ENCODE results near the gene LDLRAP1. TPM values are rescaled to one million over a fixed set of nuclear protein-coding genes. Genes with fewer than 3 reads are reported as not detected.
"Not testable (repeated sequence)": the region's sequence is repeated elsewhere in the genome, so short reads cannot be mapped to it uniquely, and the experiment has no call there.

LDLRAP1 gene
- total and polyA plus RNA-seq, 7 donors = 5.6 to 12.9 (median 10.5) TPM

DNA sequence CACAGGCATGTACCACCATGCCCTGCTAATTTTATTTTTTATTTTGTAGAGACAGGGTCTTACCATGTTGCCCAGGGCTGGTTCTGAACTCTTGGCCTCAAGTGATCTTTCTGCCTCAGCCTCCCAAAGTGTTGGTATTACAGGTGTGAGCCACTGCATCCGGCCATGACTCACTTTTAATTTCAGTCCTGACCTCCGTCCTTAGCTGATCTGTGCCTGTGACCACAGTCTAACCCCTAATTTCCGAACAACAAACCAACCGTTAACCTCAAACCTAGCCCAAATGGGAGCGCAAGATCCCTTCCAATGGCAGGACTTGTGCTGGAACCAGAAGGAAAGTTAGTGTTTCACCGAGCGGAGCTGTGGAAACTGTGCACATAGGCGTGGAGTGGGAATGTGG, 43.9 kb downstream of the LDLRAP1 start:
- Histone ChIP-seq H3K27ac (no peak overlapping the region), H3K4me1 (peaks cover 18% of the 10 kb centered on the region), H3K4me3 (no peak overlapping the region), H3K27me3 (ENCODE audit: insufficient read depth in 3 of 3, low read length in 2 of 3) (no peaks in the 10 kb centered on the region), H3K9me3 (no peaks in the 10 kb centered on the region), H3K36me3 (ENCODE audit: insufficient read depth in 1 of 2, low read depth in 1 of 2) (no peaks in the 10 kb centered on the region)
- WGBS, 3 donors = 89 to 96% (median 95%) methylated on average over 8 of the region's 8 CpGs
- intact Hi-C loops (cut with DNase I) = no loop called here
- DNase-seq (no peak), ATAC-seq (no peak)
- TF ChIP-seq, protein P1, sequence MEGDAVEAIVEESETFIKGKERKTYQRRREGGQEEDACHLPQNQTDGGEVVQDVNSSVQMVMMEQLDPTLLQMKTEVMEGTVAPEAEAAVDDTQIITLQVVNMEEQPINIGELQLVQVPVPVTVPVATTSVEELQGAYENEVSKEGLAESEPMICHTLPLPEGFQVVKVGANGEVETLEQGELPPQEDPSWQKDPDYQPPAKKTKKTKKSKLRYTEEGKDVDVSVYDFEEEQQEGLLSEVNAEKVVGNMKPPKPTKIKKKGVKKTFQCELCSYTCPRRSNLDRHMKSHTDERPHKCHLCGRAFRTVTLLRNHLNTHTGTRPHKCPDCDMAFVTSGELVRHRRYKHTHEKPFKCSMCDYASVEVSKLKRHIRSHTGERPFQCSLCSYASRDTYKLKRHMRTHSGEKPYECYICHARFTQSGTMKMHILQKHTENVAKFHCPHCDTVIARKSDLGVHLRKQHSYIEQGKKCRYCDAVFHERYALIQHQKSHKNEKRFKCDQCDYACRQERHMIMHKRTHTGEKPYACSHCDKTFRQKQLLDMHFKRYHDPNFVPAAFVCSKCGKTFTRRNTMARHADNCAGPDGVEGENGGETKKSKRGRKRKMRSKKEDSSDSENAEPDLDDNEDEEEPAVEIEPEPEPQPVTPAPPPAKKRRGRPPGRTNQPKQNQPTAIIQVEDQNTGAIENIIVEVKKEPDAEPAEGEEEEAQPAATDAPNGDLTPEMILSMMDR (IDR thresholded peaks at IDR 0.05) = no peak

DNA sequence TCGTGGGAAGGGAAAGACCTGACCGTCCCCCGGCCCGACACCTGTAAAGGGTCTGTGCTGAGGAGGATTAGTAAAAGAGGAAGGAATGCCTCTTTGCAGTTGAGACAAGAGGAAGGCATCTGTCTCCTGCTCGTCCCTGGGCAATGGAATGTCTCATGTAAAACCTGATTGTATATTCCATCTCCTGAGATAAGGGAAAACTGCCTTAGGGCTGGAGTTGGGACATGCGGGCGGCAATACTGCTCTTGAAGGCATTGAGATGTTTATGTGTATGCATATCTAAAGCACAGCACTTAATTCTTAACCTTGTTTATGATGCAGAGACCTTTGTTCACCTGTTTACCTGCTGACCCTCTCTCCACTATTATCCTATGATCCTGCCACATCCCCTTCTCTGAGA, 44.8 kb downstream of the LDLRAP1 start:
- ATAC-seq; H3K27ac ChIP-seq; DNase-seq; H3K9me3 ChIP-seq; intact Hi-C loops (cut with DNase I); H3K27me3 ChIP-seq (ENCODE audit: insufficient read depth in 3 of 3, low read length in 2 of 3); H3K4me3 ChIP-seq; H3K36me3 ChIP-seq (ENCODE audit: insufficient read depth in 1 of 2, low read depth in 1 of 2): not testable (repeated sequence)
- H3K4me1 ChIP-seq = peaks cover 18% of the 10 kb centered on the region
- 81 to 97% (median 89%) methylated on average over 6 to 7 of the region's 7 CpGs for WGBS, 3 donors

DNA sequence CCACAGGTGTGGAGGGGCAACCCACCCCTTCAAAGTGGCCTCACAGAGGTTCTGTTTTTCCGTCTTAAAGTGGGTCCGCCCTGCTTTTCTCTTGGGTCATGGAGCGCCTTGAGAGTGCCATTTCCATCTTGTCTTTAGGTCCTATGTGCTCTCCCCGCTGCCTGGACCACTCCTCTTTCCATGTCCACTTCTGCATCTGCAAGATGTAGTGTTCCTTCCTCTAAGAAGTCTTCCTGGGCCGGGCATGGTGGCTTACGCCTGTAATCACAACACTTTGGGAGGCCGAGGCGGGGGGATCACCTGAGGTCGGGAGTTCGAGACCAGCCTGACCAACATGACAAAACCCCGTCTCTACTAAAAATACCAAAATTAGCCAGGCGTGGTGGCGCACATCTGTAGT, 45.4 kb downstream of the LDLRAP1 start:
- H3K27me3 ChIP-seq (ENCODE audit: insufficient read depth in 3 of 3, low read length in 2 of 3); H3K27ac ChIP-seq; ATAC-seq; H3K36me3 ChIP-seq (ENCODE audit: insufficient read depth in 1 of 2, low read depth in 1 of 2); DNase-seq; intact Hi-C loops (cut with DNase I); H3K4me3 ChIP-seq; H3K9me3 ChIP-seq: not testable (repeated sequence)
- 97 to 99% (median 97%) methylated on average over 13 of the region's 13 CpGs for WGBS, 3 donors
- peaks cover 18% of the 10 kb centered on the region for H3K4me1 ChIP-seq

DNA sequence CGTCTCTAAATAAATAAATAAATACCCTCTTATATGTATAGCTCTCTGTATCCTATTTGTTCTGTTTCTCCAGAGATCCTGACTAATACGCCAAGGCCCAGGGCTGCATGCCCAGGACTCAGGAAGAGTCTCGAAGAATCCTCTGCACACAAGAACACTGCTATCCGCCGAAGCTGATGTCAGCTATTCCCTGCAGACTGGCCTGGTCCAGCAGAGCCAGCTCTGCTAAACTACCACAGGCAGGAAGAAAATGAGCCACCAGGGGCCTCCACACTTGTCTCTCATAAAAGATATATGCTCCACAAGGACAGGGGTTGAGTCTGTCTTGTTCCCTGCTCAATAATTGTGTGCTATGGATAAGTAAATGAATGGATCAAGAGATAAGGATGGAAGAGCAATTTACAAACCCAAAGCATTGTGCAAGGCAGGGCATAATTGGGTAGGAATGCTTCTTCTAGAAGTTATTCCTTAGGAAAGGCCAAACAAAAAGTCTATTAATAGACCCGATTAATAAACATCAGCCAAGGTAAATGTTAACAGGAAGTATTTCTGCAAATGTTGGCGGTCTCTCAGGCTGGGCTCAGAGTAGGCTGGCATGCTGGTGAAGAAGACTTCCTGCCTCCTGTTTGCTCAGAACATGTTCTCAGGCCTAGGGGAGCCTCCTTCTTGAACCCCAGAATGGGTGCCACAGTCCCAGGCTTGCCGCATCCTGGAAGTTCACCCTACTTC, 46.9 kb downstream of the LDLRAP1 start:
- H3K27ac ChIP-seq = no peak overlapping the region
- no peaks in the 10 kb centered on the region for H3K9me3 ChIP-seq
- WGBS, 3 donors = 59 to 73% (median 71%) methylated on average over 8 of the region's 8 CpGs
- no peak overlapping the region for H3K4me3 ChIP-seq
- H3K27me3 ChIP-seq (ENCODE audit: insufficient read depth in 3 of 3, low read length in 2 of 3) = no peaks in the 10 kb centered on the region
- TF ChIP-seq, protein P1 (IDR thresholded peaks at IDR 0.05) = no peak
- peak; percentile 34 to 57 (median 55) for ATAC-seq
- no peaks in the 10 kb centered on the region for H3K36me3 ChIP-seq (ENCODE audit: insufficient read depth in 1 of 2, low read depth in 1 of 2)
- intact Hi-C loops (cut with DNase I) = no loop called here
- H3K4me1 ChIP-seq = peaks cover 5% of the 10 kb centered on the region
- DNase-seq = peak; percentile 47 to 74

DNA sequence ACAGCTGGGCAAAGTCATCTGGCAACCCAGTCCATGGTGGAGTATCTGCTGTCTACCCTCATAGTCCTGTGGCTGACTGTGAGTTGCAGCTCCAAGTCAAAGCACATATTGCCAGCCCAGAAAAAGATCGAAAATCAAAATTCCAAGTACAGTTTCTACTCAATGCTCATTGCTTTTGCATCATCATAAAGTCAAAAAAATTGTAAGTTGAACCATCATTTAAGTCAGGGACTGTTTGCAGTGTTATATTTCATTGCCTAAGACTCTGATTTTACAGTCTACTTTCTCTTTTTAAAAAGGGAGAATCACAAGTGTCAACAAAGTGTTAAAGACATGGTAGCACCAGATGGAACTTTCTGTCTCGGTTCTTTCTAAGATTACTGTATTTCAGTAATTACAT, 50.5 kb downstream of the LDLRAP1 start:
- Histone ChIP-seq H3K4me3 (no peak overlapping the region), H3K36me3 (ENCODE audit: insufficient read depth in 1 of 2, low read depth in 1 of 2) (no peaks in the 10 kb centered on the region), H3K27ac (no peak overlapping the region), H3K4me1 (peaks cover 5% of the 10 kb centered on the region), H3K27me3 (ENCODE audit: insufficient read depth in 3 of 3, low read length in 2 of 3) (no peaks in the 10 kb centered on the region), H3K9me3 (no peaks in the 10 kb centered on the region)
- ATAC-seq = no peak
- WGBS, 3 donors = 69 to 74% (median 70%) methylated on average over 2 of the region's 2 CpGs
- DNase-seq = no peak
- TF ChIP-seq, protein P1 (IDR thresholded peaks at IDR 0.05) = no peak
- intact Hi-C loops (cut with DNase I) = no loop called here

DNA sequence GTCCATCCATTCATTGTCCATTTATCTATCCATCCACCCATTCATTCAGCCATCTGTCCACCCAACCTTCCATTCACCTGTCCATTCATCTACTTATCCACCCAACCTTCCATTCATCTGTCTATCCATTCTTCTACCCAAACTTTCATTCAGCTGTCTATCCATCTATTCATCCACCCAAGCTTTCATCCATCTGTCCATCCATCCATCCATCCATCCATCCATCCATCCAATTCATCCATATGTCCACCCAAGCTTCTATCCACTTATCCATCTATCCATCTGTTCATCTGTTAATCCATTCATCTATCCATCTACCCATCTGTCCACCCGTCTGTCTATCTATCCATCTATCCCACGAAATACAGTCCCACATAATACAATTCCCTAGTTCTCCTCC, 51.6 kb downstream of the LDLRAP1 start:
- TF ChIP-seq, protein P1 (IDR thresholded peaks at IDR 0.05) = no peak
- H3K27ac ChIP-seq = no peak overlapping the region
- DNase-seq (no peak), ATAC-seq (no peak)
- H3K36me3 ChIP-seq (ENCODE audit: insufficient read depth in 1 of 2, low read depth in 1 of 2) = no peaks in the 10 kb centered on the region
- no peaks in the 10 kb centered on the region for H3K27me3 ChIP-seq (ENCODE audit: insufficient read depth in 3 of 3, low read length in 2 of 3)
- H3K9me3 ChIP-seq = no peaks in the 10 kb centered on the region
- intact Hi-C loops (cut with DNase I) = no loop called here
- no peak overlapping the region for H3K4me3 ChIP-seq
- 72 to 96% (median 87%) methylated on average over 2 of the region's 2 CpGs for WGBS, 3 donors
- H3K4me1 ChIP-seq = peaks cover 5% of the 10 kb centered on the region

DNA sequence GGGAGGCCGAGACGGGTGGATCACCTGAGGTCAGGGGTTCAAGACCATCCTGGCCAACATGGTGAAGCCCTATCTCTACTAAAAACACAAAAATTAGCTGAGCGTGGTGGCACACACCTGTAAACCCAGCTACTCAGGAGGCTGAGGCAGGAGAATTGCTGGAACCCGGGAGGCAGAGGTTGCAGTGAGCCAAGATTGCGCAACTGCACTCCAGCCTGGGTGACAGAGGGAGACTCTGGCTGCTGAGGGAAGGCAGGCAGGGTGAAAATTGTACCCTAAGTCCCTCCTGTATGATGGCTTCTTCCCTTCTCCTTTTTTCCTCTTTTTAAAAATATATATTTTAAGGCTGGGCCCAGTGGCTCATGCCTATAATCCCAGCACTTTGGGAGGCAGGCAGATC, 53.2 kb downstream of the LDLRAP1 start:
- H3K27ac ChIP-seq; H3K9me3 ChIP-seq; intact Hi-C loops (cut with DNase I); H3K4me3 ChIP-seq; H3K36me3 ChIP-seq (ENCODE audit: insufficient read depth in 1 of 2, low read depth in 1 of 2); H3K4me1 ChIP-seq; DNase-seq; H3K27me3 ChIP-seq (ENCODE audit: insufficient read depth in 3 of 3, low read length in 2 of 3); ATAC-seq: not testable (repeated sequence)
- WGBS, 3 donors = 88 to 93% (median 90%) methylated on average over 5 of the region's 5 CpGs
